GM19455 (cell line): ENCODE measurements around the gene CAMTA1.
"Not testable (repeated sequence)": the region's sequence is repeated elsewhere in the genome, so short reads cannot be mapped to it uniquely, and the experiment has no call there.

ENCODE experiments used
- ATAC-seq: cut with Tn5 transposase; IDR thresholded peaks from one replicate; pipeline ENCODE4 v1.9.1; 2021; ENCODE audit not compliant: unreplicated experiment

CAMTA1 gene

GRCh38 chr1:6803357-6803756 is 18.1 kb downstream of the CAMTA1 start:
- no peak for ATAC-seq

- no peak for ATAC-seq
Measured at GRCh38 chr1:6805004-6805416, 19.8 kb downstream of the CAMTA1 start.

GRCh38 chr1:6807782-6808181 is 22.5 kb downstream of the CAMTA1 start:
- no peak for ATAC-seq

- ATAC-seq, result no peak
Measured at GRCh38 chr1:6809461-6809860, 24.2 kb downstream of the CAMTA1 start.

- not testable (repeated sequence) for ATAC-seq
Measured at GRCh38 chr1:6810146-6810734, 25.0 kb downstream of the CAMTA1 start.

GRCh38 chr1:6811583-6811982 is 26.3 kb downstream of the CAMTA1 start:
- ATAC-seq, result no peak

- ATAC-seq, result no peak
Measured at GRCh38 chr1:6813165-6813564, 27.9 kb downstream of the CAMTA1 start.

- ATAC-seq, result no peak
Measured at GRCh38 chr1:6815726-6816125, 30.5 kb downstream of the CAMTA1 start.

- no peak for ATAC-seq
Measured at GRCh38 chr1:6819246-6820040, 34.2 kb downstream of the CAMTA1 start.

GRCh38 chr1:6820899-6821298 is 35.6 kb downstream of the CAMTA1 start:
- ATAC-seq, result no peak

- ATAC-seq, result no peak
Measured at GRCh38 chr1:6822530-6823359, 37.5 kb downstream of the CAMTA1 start.

GRCh38 chr1:6823793-6824192 is 38.5 kb downstream of the CAMTA1 start:
- ATAC-seq, result no peak

GRCh38 chr1:6824665-6825368 is 39.6 kb downstream of the CAMTA1 start:
- no peak for ATAC-seq

GRCh38 chr1:6825828-6826227 is 40.6 kb downstream of the CAMTA1 start:
- no peak for ATAC-seq

GRCh38 chr1:6827079-6827478 is 41.8 kb downstream of the CAMTA1 start:
- ATAC-seq, result no peak

- ATAC-seq, result no peak
Measured at GRCh38 chr1:6827630-6828165, 42.4 kb downstream of the CAMTA1 start.

GRCh38 chr1:6831366-6831765 is 46.1 kb downstream of the CAMTA1 start:
- no peak for ATAC-seq

GRCh38 chr1:6832006-6832405 is 46.8 kb downstream of the CAMTA1 start:
- ATAC-seq, result not testable (repeated sequence)

- ATAC-seq, result no peak
Measured at GRCh38 chr1:6832531-6833188, 47.4 kb downstream of the CAMTA1 start.

GRCh38 chr1:6833804-6834203 is 48.5 kb downstream of the CAMTA1 start:
- ATAC-seq, result no peak
